Measurements from ENCODE around the gene ESR2.
"Not testable (repeated sequence)": the region's sequence is repeated elsewhere in the genome, so short reads cannot be mapped to it uniquely, and the experiment has no call there.

ESR2 gene

DNA sequence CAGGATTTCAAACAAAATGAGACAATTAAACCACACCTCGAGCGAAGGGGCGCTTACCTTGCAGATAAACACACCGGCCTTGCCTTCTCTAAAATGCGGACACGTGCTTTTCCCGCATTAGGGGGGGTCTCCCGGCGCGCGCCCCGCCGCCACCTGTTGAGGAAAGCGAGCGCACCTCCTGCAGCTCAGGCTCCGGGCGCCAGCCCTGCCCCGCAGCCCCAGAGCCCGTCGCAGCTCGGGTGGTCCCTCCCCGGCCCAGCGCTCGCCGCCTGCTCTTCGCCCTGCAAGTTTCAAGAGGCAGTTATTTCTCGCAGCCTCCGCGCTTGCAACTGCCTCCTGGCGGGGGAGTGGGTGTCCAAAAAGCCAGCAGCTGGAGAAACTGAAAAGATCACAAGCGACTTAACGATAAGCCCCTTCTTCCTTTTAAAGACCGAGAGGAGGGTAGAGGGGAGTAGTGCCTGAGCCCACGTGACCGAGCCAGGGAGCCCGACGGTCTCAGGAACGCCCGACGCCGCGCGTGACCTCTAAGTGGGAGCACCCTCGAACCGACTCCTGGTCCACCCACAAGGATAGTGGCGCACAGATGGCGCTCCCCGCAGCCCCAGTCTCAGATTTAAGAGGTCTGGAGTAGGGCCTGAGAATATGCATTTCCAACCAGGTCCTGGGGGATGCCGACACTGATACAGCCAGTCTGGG lies at the start of gene ESR2:
Gene ESR2 (minus strand): TSS at position 396 of the 696 bp plus-strand sequence. CDS start 11,386 bp downstream, outside the sequence.
- peak; percentile 7 for DNase-seq

DNA sequence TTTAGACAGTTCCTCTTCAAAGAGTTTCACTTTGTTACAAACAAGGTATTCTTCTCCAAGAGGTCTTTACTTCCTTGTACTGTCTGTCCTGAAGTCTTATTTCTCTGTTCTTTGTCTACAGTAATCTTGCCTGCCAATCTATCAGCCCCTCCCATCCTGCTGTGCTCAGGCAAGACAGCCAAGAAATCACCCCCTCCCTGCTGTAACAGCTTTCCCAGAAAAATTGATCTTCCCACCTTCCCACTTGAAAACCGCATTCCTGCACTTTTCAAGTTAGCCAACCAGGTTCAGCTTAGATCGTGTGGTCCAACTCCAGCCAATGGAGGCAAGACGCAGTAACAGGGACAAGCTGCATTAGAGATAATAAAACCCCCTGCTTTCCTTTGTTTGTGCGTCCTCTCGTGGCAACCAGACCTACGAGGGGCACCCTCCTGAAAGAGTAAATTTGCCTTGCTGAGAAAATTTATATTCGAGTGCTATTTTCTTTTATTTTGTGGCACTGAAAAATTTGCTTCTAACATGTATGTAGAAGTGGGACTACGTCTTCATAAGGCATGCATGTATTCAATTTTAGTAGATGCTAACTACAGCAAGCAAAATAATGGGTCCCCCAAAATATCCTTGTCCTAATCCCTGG lies 46.5 kb upstream of the ESR2 start:
- no peak for DNase-seq

DNA sequence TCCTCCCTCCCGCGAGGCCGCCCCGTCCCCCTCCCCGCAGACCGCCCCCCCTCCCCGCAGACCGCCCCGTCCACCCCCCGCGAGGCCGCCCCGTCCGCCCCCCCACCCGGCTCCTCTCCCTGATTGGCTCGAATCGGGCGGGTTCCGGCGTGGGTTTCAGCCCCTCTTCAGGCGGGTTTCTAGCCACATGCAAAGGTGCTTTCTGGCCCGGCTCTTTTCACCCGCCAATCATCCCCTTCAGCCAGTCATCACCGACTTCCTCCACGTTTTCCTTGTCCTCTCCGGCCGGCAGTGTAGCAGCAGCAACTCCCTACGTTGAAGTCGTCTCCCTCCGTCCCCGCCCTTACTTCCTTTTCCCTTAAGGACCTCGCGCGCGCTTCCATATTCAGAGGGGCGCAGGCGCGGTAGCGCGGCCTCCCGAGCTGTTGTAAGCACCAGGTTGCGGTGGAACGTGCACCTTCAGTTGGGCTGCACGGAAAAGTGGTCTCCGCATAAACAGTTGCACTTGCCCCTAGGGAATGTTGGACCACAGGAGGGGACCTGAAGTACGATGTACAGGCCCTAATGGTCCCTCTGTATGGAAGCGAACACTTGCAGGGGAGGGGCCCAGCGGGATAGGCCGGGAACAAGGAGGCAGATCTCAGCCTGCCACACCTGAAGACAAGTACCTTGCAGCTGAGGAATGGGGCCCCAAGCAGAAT lies 44.6 kb upstream of the ESR2 start:
- peak; percentile 93 for DNase-seq

DNA sequence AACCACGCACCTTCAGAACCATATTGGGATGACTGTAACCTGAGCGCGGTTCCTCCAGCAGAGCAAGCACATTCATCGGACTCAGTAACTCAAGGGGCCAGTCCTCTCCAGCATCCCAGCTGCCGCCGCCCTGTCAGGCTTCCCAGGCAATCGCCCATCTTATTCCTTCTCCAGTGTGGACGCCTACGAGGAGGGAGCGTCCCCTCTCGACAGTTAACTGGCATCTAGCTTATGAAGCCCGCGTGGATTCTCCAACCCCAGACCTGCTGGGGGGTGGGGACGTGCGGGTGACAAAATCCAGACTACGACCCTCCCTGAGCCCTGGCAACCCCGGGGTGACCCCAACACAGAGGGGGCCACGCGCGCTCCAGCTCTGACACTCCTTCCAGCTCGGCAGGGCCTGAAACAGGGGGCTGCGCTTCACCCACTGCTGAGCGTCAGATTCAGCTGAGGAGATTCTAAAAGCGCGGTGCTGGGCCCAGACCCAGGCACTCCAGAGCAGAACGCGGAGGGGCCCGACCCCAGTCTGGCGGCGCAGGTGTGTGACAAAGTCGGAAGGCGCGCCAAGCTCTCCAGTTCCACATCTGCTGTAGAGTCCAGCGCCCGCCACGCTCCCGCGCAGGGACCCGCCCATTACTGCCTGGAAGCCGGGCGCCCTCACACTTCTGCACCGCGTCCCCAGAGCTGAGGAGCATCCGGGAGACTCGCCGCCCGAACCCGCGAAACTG lies 43.9 kb upstream of the ESR2 start:
- DNase-seq: peak; percentile 39

DNA sequence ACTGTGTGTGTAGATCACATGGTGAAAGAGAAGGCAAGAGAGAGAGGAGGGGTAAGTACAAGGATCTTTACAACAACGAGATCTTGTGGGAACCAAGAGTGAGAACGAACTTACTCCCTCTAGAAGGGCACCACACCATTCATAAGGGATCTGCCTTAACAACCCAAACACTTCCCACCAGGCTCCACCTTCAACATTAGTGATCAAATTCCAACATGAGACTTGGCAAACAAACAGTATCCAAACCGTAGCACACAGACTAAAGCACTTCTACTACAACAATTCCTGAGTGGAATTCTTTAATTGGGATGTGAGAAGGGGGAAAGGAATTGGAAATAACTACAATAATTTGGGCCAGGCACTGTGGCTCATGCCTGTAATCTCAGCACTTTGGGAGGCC lies 35.0 kb upstream of the ESR2 start:
- DNase-seq: no peak

DNA sequence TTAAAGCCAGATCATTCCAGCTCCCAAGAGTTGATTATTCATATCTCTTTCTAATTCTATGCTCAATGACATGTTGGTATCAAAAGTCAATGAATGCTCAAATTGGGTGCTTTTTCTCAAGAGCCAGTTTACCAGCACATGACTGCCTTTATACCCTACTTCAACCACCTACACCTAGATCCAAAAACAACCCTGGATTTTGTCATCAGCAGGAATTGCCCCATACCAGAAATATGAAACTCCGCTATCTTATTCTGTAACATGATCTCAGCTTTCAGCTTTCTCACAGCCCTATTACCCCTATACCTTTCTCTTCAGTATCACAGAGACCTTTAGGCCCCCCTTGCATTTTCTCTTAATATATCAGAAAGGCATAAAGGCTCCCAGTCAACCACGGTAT lies 32.3 kb upstream of the ESR2 start:
- no peak for DNase-seq

DNA sequence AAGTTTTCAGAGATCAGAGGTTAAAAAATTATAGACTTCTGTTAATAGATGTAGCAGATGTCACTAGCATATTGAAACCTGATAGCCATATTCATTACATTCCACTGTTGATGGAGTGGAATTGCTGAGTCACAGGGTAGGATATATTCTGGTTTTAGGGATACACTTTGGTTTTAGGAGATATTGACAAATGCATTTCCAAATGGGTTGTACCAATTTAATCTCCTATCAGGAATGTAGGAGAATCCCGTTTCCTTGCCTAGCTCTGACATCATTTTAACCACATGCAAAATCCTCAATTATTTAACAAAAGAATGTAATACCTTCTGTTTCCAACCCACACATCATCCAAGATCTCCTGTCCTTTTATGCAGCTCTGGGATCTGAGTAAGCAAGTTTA lies 30.7 kb upstream of the ESR2 start:
- DNase-seq: no peak

DNA sequence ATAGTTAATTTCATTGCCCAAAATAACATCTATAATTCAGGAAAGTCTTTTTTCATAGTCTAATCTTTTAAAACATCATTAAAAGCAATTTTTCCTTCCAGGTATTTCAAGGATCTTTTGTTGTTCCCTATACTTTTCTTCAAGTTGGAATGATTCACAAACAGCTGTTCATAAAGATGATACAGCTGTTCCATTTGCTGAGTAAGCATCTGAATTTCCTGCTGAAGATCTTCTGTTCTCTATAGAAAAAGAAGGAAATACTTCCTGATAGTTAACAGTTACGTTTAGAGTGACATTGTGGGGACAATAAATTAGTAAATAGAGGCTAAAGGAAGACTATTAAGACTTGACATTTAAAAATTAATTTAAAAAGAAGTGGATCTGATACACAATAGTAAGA lies 30.3 kb upstream of the ESR2 start:
- DNase-seq: no peak

DNA sequence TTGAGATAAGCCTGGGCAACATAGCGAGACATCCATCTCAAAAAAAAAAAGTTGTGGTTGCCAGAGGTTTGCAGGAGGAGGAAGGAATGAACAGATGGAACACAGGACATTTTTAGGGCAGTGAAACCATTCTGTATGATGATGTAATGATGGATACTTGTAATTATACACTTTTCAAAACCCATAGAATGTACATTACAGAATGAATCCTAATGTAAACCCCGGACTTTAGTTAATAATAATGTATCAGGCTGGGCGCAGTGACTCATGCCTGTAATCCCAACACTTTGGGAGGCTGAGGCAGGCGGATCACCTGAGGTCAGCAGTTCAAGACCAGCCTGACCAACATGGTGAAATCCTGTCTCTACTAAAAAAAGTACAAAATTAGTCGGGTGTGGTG lies 26.2 kb upstream of the ESR2 start:
- DNase-seq: not testable (repeated sequence)

DNA sequence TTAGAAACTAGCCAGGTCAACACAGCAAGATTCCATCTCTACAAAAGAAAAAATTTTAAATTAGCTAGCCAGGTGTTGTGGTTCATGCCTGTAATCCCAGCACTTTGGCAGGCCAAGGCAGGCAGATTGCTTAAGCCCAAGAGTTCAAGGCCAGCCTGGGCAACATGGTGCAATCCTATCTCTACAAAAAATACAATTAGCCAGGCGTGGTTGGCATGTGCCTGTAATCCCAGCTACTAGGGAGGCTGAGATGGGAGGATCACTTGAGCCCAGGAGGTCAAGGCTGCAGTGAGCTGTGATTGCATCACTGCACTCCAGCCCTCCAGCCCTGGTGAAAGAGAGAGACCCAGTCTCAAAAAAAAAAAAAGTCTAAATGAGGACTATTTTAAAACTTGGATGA lies 24.5 kb upstream of the ESR2 start:
- DNase-seq: not testable (repeated sequence)

DNA sequence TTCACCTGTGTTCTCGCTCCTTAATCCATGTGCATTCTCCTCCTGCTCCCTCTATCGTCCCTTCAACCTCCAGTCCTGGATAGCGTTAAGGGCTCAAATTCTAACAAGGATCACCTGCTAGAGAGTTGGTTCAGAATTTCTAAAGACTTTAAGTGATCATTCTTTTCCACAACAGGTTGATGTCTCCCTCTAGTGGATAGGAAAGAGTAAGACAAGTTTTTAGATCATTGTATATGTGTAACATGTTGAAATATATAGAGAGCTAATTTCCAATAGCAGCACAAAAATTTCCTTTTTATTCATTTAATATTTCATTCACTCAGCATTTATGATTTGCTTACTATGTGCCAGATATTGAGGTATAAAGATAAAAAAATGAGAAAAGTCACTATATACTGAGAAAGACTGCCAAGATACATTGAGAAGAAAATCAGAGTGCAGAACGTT lies 9.3 kb upstream of the ESR2 start:
- peak; percentile 11 for DNase-seq

DNA sequence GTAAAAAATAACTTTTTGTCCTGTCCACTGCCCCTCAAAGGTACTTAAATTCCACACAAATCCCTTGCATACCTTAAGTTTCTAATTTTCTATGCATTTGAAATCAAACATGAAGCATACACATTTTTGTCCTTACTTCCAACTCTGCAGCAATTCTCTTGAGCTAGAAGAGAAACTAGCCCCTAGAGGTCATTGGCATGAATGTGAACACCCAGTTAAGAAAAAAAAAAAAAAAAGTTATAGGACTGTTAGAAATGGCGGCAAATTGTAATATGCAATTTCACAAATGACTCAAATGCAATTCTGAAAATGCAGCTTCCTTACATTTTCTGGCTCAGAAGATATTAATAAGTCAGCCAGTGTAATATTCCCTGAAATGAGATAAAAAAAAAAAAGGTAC lies 4.6 kb upstream of the ESR2 start:
- DNase-seq: peak; percentile 18

DNA sequence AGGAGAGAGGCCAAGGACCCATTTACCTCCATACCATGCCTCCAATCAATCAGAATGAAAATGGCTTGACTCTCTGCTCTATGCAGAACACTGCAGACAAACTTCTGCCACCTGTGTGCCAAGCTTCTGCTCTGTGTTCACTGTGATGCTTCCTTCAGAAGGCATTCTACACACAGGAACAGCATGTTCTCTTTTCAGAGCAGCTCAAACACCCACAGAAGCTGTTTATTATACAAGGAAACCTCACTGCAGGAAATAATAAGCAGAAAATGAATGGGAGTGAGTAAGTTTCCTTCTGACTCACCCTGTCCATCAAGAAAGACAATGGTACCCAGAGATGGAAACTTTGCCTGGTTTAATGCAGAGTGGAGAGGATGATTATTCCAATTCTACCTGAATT lies 2.4 kb upstream of the ESR2 start:
- DNase-seq: no peak

DNA sequence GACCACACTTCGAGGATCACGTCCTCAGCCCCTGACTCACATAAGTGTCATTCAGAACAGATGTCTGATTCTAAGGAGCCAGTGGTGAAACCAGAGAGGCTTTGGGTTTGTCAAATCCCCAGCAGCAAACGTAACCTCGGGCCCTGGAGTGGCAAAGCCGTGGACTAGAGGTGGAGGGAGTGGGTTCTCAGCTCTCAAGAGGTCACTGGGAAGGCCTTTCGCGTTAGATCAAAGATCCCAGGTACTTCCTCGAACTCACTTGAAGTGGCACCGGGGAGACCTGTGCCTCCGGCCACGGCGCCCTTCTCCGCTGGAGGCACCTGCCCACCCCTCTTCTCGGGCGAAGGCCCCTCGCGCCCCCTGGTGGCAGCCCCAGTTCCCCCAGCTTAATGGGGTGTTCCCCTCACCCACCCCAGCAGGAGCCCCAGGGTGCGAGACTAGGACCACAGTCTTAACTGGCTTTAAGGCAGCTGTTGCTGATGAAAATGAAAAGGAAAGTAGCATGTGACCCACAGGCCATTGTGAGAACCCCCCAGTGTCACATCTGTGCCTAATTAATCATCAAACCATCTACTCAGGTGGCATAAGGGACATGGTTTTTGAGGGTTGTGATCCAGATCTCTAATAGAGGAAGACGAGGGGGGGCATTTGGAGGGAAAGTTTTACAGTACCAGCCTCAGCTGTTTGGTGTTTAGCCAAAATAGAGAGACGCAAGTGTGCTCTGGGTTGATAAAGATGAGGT lies 672 bp upstream of the ESR2 start:
- DNase-seq: peak; percentile 73

DNA sequence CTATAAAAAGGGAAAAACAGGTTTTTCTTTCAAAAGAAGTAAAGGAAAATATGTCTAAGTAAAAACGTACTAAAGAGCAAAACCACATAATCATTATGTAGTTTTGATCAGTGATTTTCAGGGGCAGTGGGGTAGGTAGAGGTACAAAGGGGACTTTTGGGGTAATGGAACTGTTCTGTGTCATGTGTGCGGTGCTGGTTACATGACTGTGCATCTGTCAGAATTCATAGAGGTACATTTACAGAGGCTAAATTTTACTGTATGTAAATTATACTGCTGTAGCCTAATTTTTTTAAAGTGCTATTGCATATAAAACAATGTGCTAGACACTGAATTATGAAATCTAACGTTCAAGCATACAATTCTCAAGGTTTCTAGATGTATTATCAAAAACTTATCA lies 2.0 kb downstream of the ESR2 start:
- DNase-seq: no peak

DNA sequence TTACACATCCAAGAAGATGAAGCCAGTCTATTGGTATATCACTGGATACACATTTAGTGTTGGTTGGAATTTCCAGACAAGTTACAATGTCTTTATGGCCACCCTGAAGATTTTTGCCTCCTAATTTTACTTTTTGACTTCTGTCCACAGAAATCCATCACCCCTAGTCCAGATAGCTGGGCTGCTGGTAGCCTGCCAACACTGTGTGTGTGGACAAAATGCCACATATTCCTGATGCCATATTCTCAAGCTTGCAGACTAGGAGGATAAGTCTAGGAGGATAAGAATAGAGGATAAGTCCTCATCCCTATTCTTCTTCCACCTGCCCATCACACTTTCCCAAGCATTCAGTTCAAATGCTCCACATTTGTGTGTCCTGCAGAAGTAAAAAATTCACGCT lies 4.6 kb downstream of the ESR2 start:
- DNase-seq: no peak

DNA sequence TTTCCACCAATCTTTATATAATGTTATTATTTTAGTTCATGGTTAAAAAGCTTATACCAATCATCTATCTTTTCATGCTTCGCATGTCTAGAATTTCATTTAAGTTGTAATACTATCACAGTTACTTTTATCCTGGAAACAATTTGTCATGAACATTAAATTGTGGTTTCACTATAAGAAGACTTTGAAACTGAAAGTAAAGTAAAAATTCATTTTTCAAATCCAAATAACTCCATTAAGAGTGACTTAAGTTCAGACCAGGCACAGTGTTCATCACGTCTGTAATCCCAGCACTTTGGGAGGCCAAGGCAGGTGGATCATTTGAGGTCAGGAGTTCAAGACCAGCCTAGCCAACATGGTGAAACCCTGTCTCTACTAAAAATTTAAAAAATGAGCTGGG lies 12.4 kb downstream of the ESR2 start:
- DNase-seq: no peak

DNA sequence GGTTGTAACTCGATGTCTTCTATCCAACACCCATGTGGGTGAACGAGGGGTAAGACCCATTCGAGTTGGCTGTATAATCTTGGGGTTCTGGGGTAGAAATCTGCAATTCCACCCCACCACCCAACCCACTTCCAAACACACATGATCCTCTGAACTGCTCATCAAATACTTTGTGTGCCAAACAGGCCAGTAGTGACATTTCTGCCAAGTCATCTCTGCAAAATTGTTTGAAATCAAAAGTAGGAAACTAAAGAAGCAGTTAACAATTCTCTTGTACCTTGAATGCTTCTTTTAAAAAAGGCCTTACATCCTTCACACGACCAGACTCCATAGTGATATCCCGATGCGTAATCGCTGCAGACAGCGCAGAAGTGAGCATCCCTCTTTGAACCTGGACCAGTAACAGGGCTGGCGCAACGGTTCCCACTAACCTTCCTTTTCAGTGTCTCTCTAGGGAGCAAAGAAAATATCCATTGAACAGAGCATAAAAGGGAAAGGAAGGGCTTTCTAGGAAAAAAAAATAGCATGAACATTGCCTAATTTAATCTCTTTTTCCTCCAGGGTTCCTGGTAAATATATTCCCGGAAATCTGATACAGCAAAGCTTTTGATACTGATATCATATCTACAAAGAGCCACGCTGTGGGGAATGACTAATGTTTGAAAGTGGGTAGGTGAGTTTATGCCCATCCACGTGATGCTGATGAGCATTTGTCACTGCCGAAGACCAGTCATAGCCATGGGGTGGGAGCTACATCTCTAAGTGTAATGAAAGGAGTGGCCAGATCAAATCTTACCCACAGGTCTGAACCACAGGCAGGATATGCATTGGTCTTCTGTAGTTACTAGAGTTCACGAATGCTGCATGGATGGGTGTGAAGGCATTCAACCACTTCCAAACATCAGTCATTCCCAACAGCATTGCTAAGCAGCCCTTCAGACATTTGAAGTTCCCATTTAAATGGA lies 14.2 kb downstream of the ESR2 start:
- no peak for DNase-seq

DNA sequence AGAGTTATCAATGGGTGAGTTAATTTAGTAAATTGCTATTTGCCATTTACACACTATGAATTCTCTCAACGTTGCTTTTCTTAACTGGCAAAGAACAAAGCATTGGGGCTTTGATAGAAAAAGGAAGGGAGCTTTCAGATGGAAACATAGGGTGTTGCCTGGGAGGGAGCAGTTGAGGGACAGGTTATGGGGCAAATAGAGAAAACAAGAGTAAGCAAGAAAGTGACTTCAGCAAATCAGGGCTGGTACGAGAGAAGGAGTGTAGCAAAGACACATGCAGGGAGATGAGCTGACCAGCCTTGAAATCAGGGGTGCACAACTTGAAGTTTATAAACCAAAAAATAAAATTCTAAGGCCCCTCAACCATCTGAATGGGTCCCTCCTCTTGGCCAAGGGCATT lies 15.7 kb downstream of the ESR2 start:
- no peak for DNase-seq

DNA sequence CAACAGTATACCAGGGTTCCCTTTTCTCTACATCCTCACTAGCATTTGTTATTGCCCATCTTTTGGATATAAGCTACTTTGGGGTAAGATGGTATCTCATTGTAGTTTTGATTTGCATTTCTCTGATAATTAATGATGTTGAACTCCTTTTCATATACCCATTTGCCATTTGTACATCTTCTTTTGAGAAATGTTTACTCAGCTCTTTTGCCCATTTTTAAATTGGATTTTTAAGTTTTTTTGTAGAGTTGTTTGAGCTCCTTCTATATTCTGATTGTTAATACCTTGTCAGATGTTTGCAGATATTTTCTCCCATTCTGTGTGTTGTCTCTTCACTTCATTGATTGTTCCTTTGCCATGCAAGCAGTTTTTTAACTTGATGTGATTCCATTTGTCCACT lies 22.2 kb downstream of the ESR2 start:
- DNase-seq: no peak

DNA sequence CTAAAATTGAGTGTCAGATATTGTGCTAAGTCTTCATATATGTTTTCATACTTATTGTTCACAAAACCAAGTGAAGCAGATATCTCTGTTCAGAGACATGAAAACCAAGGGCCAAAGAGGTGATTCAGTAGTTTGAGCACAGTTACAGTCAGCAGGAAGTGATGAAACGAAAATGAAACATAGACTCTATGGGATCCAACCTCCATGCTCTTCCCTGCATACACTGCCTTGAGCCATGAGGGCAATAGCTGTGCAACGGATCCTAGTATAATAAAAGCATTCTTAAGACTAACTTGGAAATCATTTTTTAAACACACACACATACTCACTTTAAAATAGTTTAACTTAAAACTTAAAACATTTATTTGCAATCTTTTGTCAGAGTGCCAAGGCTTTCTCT lies 27.9 kb downstream of the ESR2 start:
- DNase-seq: peak; percentile 14

DNA sequence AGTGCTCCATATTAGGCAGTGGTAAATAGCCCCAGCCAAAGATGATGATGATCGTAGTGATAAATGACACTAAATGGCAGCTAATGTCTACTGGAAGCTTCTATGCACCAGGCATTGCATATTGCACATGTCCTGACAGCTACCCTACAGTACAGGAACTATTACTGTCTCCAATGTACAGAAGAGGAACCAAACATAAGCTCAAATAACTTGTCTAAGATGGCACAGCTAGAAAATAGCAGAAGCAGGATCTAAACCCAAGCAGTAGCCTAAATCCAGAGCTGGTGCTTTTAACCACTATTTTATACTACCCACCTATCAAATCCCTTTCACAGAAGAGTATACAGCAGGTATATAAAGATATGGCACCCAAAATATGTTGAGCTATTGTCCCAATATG lies 28.9 kb downstream of the ESR2 start:
- DNase-seq: no peak
